Endothelial cell of umbilical vein (primary cell): ENCODE measurements around the gene NAALADL1.

ENCODE experiments used
- CTCF ChIP-seq, 2 donors: IDR thresholded peaks; 1 replicate in 1 of 2; 2 replicates in 1 of 2; pipeline ENCODE4 v1.5.1; 2011; ENCODE audit warnings: low read length in 2 of 2, mild to moderate bottlenecking in 2 of 2, moderate library complexity in 2 of 2, control low read depth in 1 of 2, inconsistent platforms in 1 of 2, low read depth in 1 of 2; ENCODE audit not compliant: insufficient read depth in 1 of 2; ENCODE audit errors: extremely low read depth in 1 of 2
- EZH2 ChIP-seq: IDR thresholded peaks from 2 replicates; pipeline ENCODE4 v1.6.1; 2012; ENCODE audit warnings: borderline replicate concordance, low read depth, mild to moderate bottlenecking, moderate library complexity, low read length, inconsistent platforms; ENCODE audit not compliant: severe bottlenecking
- FOS ChIP-seq: IDR thresholded peaks from 2 replicates; pipeline ENCODE4 v1.6.1; 2011; ENCODE audit warnings: mild to moderate bottlenecking, low read length, moderate library complexity, borderline replicate concordance; ENCODE audit not compliant: insufficient read depth
- GATA2 ChIP-seq: IDR thresholded peaks from 2 replicates; pipeline ENCODE4 v1.7.0; 2011; ENCODE audit warnings: low read depth, mild to moderate bottlenecking, moderate library complexity, mixed read lengths, low read length; ENCODE audit not compliant: insufficient read length, insufficient read depth
- JUN ChIP-seq: IDR thresholded peaks from 2 replicates; pipeline ENCODE4 v1.6.1; 2011; ENCODE audit warnings: borderline replicate concordance, low read depth; ENCODE audit not compliant: insufficient read length, insufficient read depth
- MAX ChIP-seq: IDR thresholded peaks from 2 replicates; pipeline ENCODE4 v1.6.1; 2011; ENCODE audit not compliant: insufficient read depth, insufficient read length
- MYC ChIP-seq: IDR thresholded peaks from one replicate; pipeline ENCODE4 v1.6.1; 2011; ENCODE audit warnings: mild to moderate bottlenecking, low read depth, low read length
- POLR2A ChIP-seq: IDR thresholded peaks from 2 replicates; pipeline ENCODE4 v1.6.1; 2012; ENCODE audit warnings: low read depth, mild to moderate bottlenecking, control low read depth, low read length
- POLR2AphosphoS5 ChIP-seq: IDR thresholded peaks from 2 replicates; pipeline ENCODE4 v1.6.1; 2012; ENCODE audit warnings: low read depth, mild to moderate bottlenecking, control low read depth, low read length, moderate library complexity; ENCODE audit not compliant: insufficient read depth

GRCh38 chr11:65059523-65059922, 1.2 kb upstream of the NAALADL1 start:
- TF ChIP-seq CTCF (IDR thresholded peaks at IDR 0.05; ENCODE audit: extremely low read depth in 1 of 2, insufficient read depth in 1 of 2, low read depth in 1 of 2, low read length in 2 of 2), result no peak
- TF ChIP-seq POLR2A, result no peak
- TF ChIP-seq POLR2AphosphoS5, result no peak
- TF ChIP-seq MYC, result no peak
- no peak for TF ChIP-seq JUN
- TF ChIP-seq FOS, result no peak
- TF ChIP-seq EZH2, result no peak
- TF ChIP-seq MAX, result no peak
- no peak for TF ChIP-seq GATA2
